T-helper 9 cell (primary cell): ENCODE measurements around the gene HP.

Experiments used
- DNase-seq: peaks from one replicate; pipeline ENCODE4 v3.0.0-alpha.2; 2020

HP gene

GRCh38 chr16:72092832-72093447 lies 38.6 kb downstream of the HP start:
- DNase-seq: no peak

GRCh38 chr16:72093448-72094265 lies 39.4 kb downstream of the HP start, which contains the start of the genes DHX38 and TXNL4B:
Gene DHX38 (plus strand): TSS chr16:72093847. CDS start chr16:72096158, 2,311 bp downstream.
Gene TXNL4B (minus strand): TSS chr16:72093620. CDS start chr16:72090749, 2,871 bp downstream.
- DNase-seq: peak; percentile 80

GRCh38 chr16:72094266-72094610 lies 39.9 kb downstream of the HP start:
- no peak for DNase-seq

GRCh38 chr16:72098936-72099335 lies 44.6 kb downstream of the HP start:
- no peak for DNase-seq

- DNase-seq: peak; percentile 9
These were observed 45.1 kb downstream of the HP start for GRCh38 chr16:72099377-72099818.

GRCh38 chr16:72101195-72101594 lies 46.9 kb downstream of the HP start:
- no peak for DNase-seq

- no peak for DNase-seq
These were observed 50.6 kb downstream of the HP start for GRCh38 chr16:72104905-72105304.

GRCh38 chr16:72105978-72106377 lies 51.7 kb downstream of the HP start:
- no peak for DNase-seq

GRCh38 chr16:72107371-72107770 lies 53.1 kb downstream of the HP start:
- DNase-seq: no peak

- DNase-seq: no peak
These were observed 54.2 kb downstream of the HP start for GRCh38 chr16:72108353-72109102.

GRCh38 chr16:72109300-72109699 lies 55.0 kb downstream of the HP start:
- DNase-seq: no peak

- DNase-seq: no peak
These were observed 55.7 kb downstream of the HP start for GRCh38 chr16:72109966-72110530.
